Smooth muscle cell of bladder (primary cell): ENCODE results near the gene CRBN. TPM values are rescaled to one million over a fixed set of nuclear protein-coding genes. Genes with fewer than 3 reads are reported as not detected.

Experiments used
- total RNA-seq: library from RNA; depleted of rRNA; stranded (reverse); fragments of >200 nt; gene quantifications from 2 replicates; pipeline ENCODE4 v1.2.3, GENCODE V29; 2014

Gene CRBN
- total RNA-seq, result 47.4 and 58.1 TPM in 2 replicates

GRCh38 chr3:3179407-3180094 is at the start of gene CRBN:
CRBN (minus strand) TSS chr3:3179691; CDS start chr3:3179687, 4 bp downstream.

DNA sequence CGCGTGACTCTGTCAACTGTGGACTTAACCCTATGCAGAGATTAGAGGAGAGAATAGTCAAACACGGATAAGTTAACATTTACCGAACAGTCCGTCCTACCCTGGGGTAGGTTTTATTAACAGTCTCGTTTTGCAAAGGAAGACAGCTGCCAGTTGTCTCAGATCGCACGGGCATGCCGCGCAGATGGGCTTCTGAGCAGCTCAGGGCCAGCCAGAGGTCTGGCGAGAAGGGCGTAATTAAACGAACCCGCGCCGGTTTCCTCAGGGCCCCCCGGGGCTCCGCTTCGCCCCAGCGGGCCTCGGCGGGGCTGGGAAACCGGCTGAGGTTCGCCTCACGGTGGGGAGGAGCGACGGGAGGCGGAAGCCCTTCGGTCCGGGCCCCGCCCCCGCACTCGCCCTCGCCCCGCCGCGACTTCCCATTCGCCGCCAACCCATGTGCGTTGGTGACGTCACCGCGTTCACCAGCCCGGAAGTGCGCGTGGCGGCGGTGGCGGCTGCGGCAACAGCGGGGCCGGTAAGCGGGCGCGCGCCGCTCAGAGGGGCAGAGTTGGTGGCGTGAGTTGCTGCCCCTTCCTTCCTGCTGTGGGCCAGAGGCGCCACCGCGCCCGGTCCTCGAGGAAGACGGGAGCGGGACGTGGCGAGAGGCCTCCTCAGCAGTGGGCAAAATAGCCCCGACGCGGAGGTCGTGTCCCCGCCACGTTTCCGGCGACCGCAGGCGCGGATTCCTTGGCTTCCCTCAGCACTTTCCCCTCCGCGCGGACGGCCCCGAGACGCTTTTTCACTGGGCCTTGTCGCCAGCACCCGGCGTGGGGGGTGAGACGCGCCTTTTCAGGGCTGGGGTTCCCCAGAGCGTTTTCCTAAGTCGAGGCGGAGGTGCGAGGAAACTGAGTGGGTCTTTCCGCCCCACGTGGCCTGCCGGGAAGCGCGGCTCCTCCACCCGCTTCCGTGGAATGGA is 52.7 kb downstream of the CRBN start, which contains the start of gene TRNT1:
Gene TRNT1 (plus strand): TSS at position 464 of the 955 bp plus-strand sequence. CDS start 2,101 bp downstream, outside the sequence.

GRCh38 chr3:3110299-3110630 is 69.2 kb downstream of the CRBN start, which contains the start of gene IL5RA:
IL5RA (minus strand) TSS chr3:3110374; CDS start chr3:3104984, 5,390 bp downstream.

Other genes starting within 250 kb of the CRBN start
- not detected in 2 replicates for gene IL5RA, start 69.3 kb downstream of the CRBN start, total RNA-seq
- gene TRNT1, start 52.8 kb downstream of the CRBN start, total RNA-seq, result 22.5 and 36.0 TPM in 2 replicates